GM19452 (cell line): ENCODE results near the gene HNF1B.
"Not testable (repeated sequence)": the region's sequence is repeated elsewhere in the genome, so short reads cannot be mapped to it uniquely, and the experiment has no call there.

Source experiments
- ATAC-seq: cut with Tn5 transposase; IDR thresholded peaks from one replicate; pipeline ENCODE4 v1.9.1; 2021; ENCODE audit not compliant: unreplicated experiment

The HNF1B gene

GRCh38 chr17:37708008-37708615 is 36.7 kb downstream of the HNF1B start:
- no peak for ATAC-seq

- ATAC-seq: no peak
Measured at GRCh38 chr17:37706446-37706845, 38.4 kb downstream of the HNF1B start.

- no peak for ATAC-seq
Measured at GRCh38 chr17:37702598-37702997, 42.3 kb downstream of the HNF1B start.

GRCh38 chr17:37701496-37701898 is 43.4 kb downstream of the HNF1B start:
- no peak for ATAC-seq

- ATAC-seq: no peak
Measured at GRCh38 chr17:37700881-37701280, 44.0 kb downstream of the HNF1B start.

- no peak for ATAC-seq
Measured at GRCh38 chr17:37699285-37699973, 45.4 kb downstream of the HNF1B start.

DNA sequence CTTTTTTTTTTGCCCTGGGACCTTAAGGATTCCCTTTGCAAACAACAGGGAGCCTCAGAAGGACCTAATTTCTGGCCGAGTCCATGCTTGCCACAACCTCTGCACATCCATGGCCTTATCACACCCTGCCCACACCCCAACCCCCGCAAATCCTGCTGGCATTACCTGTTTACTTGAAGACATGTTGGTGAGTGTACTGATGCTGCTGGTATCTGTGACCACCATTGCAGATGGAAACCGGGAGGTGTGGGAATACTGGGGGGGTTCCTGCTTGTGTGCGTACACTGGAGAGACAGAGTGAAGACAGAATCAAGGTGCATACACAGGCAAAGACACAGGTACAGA is 46.0 kb downstream of the HNF1B start:
- no peak for ATAC-seq

DNA sequence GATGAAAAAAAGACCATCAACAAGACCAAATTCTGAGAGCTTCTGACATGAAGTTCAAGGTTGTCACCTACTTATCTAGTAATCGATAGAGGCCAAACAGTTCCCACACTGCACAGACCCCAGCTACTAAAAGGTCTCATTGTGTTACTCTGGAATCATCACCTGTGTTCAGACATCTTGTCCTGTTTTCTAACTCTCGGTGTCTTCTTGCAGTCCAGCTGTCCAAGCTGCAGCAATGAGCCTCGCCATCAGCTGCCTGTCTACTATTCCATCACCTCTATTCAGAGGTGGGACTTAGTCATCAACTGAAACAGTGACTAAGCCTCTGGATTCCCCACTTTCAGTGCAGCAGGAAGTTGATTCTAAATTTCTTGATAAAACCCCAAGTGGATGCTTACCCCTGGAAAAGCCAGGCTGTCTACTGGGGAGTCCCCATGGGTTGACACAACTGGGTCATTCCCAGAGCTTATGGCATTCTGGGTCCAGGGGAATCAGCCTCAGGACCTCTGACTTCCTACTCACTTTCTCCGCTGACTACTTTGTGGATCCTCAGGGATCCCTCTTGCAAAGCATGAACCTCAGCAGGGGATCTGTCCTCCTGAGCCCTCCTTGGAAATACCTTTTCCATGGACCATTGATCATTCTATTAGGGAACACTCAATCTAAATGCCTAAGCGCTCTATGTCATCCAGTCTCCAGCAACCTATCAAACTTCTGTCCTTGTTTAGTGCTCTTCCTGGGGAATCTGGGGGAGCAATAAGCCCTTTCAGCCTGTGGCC is 46.5 kb downstream of the HNF1B start:
- ATAC-seq: no peak

GRCh38 chr17:37697381-37697780 is 47.5 kb downstream of the HNF1B start:
- ATAC-seq: no peak

GRCh38 chr17:37696366-37696765 is 48.5 kb downstream of the HNF1B start:
- ATAC-seq: no peak

DNA sequence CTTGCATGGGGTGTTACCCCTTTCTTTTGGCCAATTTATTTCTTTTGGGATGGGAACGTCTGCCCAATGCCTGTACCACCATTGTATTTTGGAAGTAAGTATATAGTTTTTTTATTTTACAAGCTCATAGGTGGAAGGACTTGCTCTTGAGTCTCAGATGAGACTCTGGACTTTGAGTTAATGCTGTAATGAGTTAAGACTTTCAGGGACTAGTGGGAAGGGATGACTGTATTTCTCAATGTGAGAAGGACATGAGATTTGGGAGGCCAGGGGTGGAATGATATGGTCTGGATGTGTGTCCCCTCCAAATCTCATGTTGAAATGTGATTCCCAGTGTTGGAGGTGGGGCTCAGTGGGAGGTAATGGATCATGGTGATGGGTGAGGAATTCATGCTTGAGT is 49.1 kb downstream of the HNF1B start:
- ATAC-seq: no peak

- no peak for ATAC-seq
Measured at GRCh38 chr17:37694734-37695133, 50.1 kb downstream of the HNF1B start.

DNA sequence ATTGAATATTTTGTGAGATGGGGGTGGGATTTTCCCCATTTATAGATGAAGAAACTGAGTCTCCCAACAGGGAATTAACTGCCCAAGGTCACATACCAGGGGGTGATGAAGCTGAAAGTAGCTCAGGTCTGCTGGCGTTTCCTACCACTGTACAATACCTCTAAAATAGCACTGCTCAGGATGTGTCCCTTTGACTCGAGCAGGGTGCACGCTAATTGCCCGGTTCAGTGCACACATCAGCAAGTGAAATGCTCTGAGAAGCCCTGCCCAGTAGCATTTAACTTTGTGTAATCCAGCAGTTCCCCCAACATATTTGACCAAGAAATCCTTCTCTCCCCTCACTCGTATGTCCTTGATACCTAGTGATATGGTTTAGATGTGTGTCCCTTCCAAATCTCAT is 51.5 kb downstream of the HNF1B start:
- ATAC-seq: no peak

- ATAC-seq: no peak
Measured at GRCh38 chr17:37691807-37692206, 53.1 kb downstream of the HNF1B start.

DNA sequence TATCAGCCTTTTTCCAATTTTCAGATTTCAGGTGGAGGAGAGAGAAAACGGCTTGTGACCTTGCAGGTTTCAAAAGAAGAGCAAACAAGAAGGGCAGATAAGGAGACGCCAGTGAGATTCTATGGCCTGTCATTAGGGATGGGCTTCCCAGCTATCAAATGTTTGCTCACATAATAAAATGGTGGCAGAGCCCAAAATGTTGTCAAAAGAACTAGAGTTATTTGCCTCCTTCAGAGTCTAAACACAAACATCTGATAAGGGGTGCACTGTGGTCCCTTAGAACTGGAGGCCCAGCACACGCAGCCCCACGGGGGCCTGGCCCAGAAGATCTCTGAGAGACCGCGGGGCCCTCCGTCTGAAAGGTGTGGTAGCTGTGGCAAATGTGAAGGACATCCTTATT is 55.5 kb downstream of the HNF1B start:
- no peak for ATAC-seq

DNA sequence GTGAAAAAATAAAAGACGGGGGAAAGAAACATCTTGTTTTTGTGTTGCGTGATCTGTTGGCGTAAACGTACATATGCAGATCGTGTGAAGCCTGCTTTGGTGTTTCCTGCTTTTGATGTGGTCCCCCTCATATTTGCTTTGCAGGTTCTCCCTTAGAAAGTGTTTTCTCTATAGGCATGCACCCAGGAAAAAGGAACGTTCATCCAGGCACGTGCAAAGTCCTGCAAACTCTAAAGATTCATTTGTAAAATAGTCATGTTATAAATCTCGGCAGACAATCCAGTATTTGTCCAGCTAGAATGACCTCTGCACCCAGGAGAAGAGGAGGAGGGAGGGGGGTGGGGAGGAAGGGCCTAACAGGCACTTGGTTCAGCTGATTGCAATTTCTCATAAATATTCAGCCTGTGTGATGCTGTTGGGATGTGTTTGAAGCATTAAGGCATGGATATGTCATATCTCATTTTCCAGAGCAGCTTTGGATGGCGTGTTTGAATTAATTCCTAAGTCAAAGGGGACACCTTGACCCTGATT is 61.3 kb downstream of the HNF1B start:
- no peak for ATAC-seq

DNA sequence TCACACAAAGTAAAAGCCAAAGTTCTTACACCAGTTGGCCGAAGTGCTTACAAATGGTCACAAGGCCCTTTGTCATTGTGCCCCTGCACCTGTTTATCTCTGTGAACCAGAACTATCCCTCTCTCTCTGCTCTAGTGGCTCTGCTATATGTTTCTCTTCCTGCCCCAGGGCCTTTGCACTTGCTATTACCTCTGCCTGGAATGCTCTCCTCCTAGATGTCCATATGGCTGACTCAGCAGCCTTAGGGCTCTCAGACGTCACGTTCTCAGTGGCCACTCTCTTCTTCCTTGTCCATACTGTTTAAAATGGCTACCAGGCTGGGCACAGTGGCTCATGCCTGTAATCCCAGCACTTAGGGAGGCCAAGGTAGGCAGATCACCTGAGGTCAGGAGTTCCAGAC is 62.9 kb downstream of the HNF1B start:
- ATAC-seq: no peak

- not testable (repeated sequence) for ATAC-seq
Measured at GRCh38 chr17:37679995-37680394, 64.9 kb downstream of the HNF1B start.

GRCh38 chr17:37678036-37678435 is 66.8 kb downstream of the HNF1B start:
- no peak for ATAC-seq

DNA sequence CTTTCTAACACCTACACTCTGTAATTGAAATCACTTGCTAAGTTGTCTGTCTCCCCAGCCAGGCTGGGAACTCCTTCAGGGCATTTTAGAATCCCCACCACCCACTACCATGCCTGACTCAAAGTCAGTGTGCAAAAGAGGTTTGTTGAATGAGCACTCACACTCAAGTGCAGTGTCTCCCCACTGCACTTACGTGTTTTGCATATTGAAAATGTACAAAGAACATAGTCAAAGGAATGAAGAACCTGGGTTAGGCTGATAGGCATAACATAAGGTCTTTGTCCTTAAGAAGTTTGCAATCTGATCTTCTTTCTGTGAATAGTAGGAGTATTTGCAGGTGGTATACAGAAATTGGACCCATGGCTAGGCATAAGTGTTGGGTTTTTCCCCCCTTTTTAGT is 67.8 kb downstream of the HNF1B start:
- no peak for ATAC-seq

- ATAC-seq: no peak
Measured at GRCh38 chr17:37676115-37676925, 68.5 kb downstream of the HNF1B start.
